Fibroblast of villous mesenchyme (primary cell): ENCODE measurements around the gene PET100. TPM values are rescaled to one million over a fixed set of nuclear protein-coding genes. Genes with fewer than 3 reads are reported as not detected.
A peak's percentile ranks its signal among the peaks of the same experiment; 100 is the strongest.

Experiments
- DNase-seq: peaks from one replicate; pipeline ENCODE4 v3.0.0-alpha.2; 2010; ENCODE audit warnings: low read depth
- H3K4me3 ChIP-seq: 2 replicates; pipeline ENCODE4 v1.5.1; 2011; ENCODE audit warnings: low read depth, mild to moderate bottlenecking, low read length
- total RNA-seq: library from RNA; depleted of rRNA; stranded (reverse); fragments of >200 nt; gene quantifications from 2 replicates; pipeline ENCODE4 v1.2.3, GENCODE V29; 2012
- TF ChIP-seq, protein P1 (sequence below): IDR thresholded peaks from 2 replicates; pipeline ENCODE4 v1.5.1; 2012; ENCODE audit warnings: low read depth, mild to moderate bottlenecking, low read length; ENCODE audit not compliant: insufficient read depth

The PET100 gene
- total RNA-seq, 1 donor = 10.4 TPM

DNA sequence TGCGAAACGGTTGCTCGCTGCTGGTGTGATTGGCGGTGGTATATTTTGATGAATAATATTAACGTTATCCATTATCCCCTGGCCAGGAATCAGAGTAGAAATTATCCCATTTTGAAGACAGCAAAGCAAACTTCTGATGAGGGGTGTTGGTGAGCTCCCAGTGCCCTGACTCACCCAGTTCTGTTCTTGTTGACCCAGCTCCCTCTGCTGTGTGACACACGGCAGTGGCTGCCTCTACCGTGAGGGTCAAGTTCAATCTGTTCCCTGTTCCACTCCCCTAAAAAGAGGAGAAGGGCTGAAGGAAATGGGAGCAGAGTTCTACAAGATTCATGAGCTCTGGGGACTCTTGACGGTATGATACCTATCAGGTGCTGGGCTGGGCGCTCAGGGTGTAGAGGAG, 31.9 kb upstream of the PET100 start:
- TF ChIP-seq, protein P1, sequence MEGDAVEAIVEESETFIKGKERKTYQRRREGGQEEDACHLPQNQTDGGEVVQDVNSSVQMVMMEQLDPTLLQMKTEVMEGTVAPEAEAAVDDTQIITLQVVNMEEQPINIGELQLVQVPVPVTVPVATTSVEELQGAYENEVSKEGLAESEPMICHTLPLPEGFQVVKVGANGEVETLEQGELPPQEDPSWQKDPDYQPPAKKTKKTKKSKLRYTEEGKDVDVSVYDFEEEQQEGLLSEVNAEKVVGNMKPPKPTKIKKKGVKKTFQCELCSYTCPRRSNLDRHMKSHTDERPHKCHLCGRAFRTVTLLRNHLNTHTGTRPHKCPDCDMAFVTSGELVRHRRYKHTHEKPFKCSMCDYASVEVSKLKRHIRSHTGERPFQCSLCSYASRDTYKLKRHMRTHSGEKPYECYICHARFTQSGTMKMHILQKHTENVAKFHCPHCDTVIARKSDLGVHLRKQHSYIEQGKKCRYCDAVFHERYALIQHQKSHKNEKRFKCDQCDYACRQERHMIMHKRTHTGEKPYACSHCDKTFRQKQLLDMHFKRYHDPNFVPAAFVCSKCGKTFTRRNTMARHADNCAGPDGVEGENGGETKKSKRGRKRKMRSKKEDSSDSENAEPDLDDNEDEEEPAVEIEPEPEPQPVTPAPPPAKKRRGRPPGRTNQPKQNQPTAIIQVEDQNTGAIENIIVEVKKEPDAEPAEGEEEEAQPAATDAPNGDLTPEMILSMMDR = no peak
- no peak for DNase-seq
- H3K4me3 ChIP-seq = no peak overlapping the region

GRCh38 chr19:7598180-7598579, 31.4 kb upstream of the PET100 start:
- TF ChIP-seq, protein P1 = no peak
- DNase-seq = no peak
- H3K4me3 ChIP-seq = no peak overlapping the region

DNA sequence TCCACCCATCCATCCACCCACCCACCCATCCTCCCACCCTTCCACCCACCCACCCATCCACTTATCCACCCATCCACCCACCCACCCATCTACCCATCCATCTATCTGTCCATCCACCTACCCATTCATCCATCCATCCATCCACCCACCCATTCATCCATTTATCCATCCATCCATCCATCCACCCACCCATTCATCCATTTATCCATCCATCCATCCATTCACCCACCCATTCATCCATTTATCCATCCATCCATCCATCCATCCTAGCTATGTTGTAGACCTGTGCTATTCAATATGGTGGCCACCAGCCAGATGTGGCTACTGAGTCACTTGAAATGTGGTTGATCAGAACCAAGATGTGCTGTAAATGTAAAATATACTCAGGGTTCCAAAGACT, 28.9 kb upstream of the PET100 start:
- H3K4me3 ChIP-seq = no peak overlapping the region
- TF ChIP-seq, protein P1 = no peak
- no peak for DNase-seq

GRCh38 chr19:7602240-7602934, 27.2 kb upstream of the PET100 start:
- peak; percentile 8 for DNase-seq
- no peak overlapping the region for H3K4me3 ChIP-seq
- TF ChIP-seq, protein P1 = no peak

- H3K4me3 ChIP-seq = no peak overlapping the region
- TF ChIP-seq, protein P1 = no peak
- DNase-seq = peak; percentile 15
These were observed 26.6 kb upstream of the PET100 start for GRCh38 chr19:7602935-7603497.

DNA sequence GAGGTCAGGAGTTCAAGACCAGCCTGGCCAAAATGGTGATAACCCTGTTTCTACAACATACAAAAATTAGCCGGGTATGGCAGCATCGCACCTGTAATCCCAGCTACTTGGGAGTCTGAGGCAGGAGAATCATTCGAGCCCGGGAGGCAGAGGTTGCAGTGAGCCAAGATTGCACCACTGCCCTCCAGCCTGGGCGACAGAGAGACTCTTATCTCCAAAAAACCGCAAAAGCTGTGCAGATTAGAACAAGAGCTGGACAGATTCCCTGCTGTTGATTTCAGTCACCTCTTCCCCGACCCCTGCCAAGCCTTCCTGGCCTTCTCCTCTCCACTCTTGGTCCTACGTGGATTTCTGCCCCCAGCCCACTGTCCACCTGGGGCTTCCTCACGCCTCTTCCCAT, 25.7 kb upstream of the PET100 start:
- TF ChIP-seq, protein P1 = no peak
- H3K4me3 ChIP-seq = no peak overlapping the region
- DNase-seq = peak; percentile 44
